Activated CD4-positive, alpha-beta T cell treated with anti-CD3 and anti-CD28 coated beads, Interleukin-2, amount 50 U/mL, for 4 hours (primary cell): Measurements from ENCODE around the gene HMGN4.

Source experiments
- DNase-seq, 2 experiments: peaks; one replicate each; pipeline ENCODE4 v3.0.0-alpha.2; 2020

The HMGN4 gene

DNA sequence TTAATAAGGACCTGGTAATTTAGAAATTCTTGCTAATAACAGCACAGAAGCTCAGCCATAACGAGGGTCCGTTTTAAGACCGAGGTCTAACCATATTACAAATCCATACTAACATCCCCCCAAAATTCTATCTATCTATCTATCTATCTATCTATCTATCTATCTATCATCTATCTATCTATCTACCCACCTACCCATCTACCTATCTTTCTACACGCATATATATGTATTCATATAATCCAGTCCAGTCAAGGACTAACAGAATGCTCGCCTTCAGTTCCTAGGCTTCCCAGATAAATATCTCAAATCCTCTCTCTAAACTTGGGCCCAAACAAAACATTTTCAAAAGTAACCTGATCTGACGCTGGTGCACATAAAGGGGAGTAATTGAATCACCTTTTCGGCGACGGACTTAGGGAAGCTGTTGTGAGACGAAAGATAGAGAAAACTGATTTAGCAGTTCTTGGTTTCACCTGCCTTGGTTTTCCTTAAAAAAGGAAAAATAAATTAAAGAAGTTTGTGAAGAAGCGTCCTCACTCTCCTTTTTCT is 14.5 kb downstream of the HMGN4 start:
- DNase-seq = no peak

GRCh38 chr6:26553264-26553634 is 15.1 kb downstream of the HMGN4 start:
- DNase-seq = peak; percentile 76 to 79

DNA sequence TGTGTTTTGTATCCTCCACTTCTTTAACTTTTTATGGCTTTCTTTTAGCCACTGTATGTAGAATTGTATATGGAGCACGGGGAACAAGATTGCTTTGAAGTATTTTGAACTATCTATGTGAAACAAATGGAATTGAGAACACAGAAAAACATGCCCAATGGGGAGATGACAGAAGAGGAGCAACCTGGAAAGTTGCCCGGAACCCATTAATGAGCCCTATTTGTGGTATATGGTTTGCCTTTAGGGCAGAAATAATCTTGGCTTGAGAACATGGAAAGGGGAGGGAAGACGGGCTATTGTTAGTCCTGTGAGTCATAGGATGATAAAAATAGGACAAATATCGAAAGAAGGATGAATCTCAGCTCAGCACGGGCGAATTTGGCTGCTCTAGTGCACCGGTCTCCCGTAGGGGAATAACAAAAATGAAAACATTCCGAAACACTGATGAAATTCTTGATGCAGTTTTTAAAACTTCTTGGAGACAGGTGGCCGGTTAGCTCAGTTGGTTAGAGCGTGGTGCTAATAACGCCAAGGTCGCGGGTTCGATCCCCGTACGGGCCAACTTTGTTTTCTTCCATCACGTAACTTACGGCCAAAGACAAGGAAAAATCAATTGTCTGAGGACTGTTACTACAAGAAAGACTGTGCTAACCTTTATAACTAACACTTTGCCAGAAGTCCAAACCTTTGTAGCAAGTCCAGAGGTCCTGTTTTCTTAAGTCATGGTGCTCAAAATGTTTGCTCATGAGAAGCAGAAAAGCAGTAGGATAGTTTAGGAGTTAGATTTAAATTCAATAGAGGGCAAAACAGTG is 15.7 kb downstream of the HMGN4 start:
- peak; percentile 78 for DNase-seq

- DNase-seq = no peak
Observed at GRCh38 chr6:26554447-26554696, 16.2 kb downstream of the HMGN4 start.

GRCh38 chr6:26554697-26555504 is 16.7 kb downstream of the HMGN4 start:
- peak; percentile 61 to 63 for DNase-seq

DNA sequence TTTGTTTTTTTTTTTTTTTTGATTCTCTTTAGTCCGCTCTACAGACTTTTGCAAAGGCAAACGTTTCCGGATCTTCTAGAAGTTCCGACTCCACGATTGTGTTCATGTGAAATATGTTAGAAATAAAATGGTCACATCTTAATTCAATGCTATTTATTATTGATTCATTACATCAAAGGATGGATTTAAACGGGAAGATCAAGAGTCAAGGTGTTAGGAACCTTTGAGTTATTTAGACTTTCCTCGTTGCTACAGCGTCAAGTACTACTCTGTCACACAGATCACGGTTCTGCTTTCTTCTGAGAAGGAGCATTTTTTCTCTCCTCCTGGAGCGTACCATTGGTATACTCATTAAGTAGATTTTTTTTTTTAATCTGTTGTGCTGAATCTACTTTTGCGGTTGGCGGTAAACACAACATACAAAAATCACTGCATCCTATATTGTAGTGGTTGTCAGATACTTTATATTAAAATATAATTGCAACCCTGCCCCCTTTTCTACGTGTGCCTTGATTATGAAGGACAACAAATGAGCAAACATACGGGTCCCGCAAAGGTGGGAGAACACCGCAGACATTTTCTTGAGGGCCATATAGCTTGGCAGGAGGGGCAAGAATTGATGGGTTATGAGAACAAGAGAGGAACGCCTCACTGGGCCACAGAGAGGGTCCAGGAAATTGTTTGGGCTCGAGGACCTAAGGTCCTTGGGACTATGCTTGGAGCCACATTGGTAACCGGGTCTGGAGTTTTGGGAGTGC is 17.5 kb downstream of the HMGN4 start:
- no peak for DNase-seq

DNA sequence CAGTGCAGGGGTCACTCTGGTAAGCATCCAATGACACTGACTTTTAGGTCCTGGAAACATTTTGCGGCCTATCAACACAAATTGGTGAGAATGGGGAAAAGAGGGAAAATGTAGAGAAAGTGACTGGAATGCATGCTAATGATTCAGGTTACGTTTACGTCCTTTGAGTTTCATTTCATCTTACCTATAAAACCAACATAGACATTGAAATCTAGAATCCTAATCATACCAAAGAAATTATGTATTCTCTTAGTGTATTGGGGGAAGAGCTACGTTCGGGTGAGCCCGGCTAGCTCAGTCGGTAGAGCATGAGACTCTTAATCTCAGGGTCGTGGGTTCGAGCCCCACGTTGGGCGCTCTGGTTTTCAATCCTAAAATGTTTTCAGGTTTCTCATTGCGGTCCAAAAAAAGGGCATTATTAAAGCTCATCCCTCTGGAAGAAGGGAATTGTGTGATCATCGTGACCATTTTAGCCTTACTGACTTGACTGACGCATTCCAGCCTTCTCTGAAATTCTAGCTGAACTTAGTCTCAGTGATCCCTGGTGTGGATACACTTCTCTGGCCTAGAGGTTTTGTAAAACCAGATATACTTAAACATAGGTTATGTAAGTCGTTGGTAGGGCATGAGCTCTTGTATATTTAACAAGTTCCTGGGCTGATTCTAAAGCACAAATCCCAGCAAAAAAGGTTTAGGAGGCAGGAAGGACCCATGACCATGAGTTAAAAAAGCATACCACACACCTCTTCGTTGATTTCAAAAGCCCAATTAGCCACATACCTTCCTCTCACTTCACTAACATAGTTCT is 18.3 kb downstream of the HMGN4 start:
- DNase-seq = peak in 1 of 2 experiments; percentile 24

GRCh38 chr6:26561533-26562466 is 23.6 kb downstream of the HMGN4 start:
- DNase-seq = no peak

DNA sequence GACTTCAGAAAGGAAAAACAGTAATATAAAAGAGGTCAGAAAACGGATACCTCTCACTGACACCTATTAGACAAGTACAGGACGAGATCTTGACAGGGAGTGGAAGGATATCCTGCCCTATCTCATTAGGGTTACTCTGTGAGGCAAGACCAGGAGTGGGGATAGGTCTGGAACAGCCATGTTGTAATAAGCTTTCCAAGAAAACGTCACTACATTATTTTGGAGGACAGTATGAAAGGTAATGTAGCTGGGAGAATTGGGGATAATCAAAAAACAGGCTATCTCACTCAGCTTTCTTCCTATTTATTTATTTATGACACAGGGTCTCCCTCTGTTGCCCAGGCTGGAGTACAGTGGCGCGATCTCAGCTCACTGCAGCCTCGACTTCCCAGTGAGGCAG is 25.3 kb downstream of the HMGN4 start:
- no peak for DNase-seq

GRCh38 chr6:26568601-26569432 is 30.7 kb downstream of the HMGN4 start:
- DNase-seq = peak; percentile 97 to 99

GRCh38 chr6:26569433-26569764 is 31.2 kb downstream of the HMGN4 start:
- DNase-seq = no peak

DNA sequence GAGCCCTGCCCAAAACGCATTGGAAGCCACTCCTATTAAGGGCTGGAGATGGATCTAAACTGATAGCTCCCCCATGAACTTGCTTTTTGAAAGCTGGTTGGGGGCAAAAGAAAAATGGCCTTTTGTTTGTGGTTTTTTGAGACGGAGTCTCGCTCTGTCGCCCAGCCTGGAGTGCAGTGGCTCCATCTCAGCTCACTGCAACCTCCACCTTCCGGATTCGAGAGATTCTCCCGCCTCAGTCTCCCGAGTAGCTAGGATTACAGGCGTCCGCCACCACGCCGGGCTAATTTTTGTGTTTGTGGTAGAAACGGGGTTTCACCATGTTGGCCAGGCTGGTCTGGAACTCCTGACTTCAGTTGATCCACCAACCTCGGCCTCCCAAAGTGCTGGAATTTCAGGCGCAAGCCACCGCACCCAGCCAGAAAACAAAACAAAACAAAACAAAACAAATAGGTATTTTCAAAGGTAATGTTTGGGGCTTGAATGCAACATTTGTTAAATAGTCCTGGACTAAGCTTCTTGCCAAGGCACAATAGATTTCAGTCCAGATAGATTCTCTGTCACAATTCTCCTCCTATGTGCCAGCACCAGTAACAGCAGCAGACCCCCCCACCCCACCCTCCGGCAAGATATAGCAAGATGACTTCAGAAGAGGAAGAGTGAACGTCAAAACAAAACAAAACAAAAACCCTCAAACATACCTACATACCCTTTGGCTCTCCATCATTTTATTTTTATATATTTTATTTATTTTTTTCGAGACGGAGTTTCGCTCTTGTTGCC is 32.1 kb downstream of the HMGN4 start:
- DNase-seq = no peak

DNA sequence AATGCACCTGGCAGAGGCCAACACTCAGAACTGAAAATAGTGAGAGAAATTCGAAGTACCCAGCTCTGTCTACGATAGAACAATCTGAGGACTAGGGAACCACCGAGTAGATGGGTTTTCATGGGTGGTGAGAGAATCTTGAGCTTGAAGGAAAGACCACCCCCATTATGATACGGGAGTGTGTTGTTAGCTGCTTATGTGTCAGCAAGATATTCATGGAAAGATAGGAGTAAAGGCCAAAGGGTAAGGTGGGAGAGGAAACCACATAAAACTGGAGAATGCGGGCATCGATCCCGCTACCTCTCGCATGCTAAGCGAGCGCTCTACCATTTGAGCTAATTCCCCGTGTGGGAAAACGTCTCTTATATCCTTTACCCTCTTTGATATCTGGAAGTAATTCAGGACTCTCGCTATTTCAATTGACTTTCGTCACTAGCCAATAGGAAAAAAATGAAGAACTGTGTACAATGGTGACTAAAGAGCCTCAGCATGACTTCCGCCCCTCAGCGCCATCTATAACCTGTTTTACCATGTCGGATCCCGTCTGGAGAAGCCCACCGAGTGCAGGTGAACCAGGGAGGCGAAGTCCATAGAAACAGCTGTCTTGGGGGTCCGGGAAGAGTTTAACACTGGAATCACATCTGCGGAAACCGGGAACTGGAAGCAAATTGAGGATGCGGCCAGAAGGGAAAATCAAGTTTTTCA is 33.6 kb downstream of the HMGN4 start:
- no peak for DNase-seq

- no peak for DNase-seq
Observed at GRCh38 chr6:26575494-26575939, 37.4 kb downstream of the HMGN4 start.

DNA sequence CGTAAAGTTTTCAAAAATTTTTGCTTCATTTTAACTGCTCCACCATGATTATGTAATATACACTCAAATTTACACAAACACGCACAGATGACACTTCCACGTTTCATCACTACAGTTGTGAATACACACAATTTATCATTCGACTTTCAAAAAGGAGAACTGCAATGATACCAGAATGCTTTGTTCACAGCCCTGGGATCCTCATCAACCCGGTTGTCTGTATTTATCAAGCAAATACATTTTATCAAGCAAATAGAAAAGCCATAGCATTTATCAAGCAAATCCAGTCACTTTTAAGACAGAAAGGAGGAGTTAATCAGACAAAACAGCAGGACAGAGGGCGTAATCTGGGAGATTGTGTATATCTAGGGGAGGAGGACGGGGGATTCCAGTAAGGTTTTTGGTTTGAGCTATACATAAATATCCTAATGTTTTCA is 38.3 kb downstream of the HMGN4 start:
- DNase-seq = no peak

- peak; percentile 61 to 65 for DNase-seq
Observed at GRCh38 chr6:26576929-26577719, 39.0 kb downstream of the HMGN4 start.

DNA sequence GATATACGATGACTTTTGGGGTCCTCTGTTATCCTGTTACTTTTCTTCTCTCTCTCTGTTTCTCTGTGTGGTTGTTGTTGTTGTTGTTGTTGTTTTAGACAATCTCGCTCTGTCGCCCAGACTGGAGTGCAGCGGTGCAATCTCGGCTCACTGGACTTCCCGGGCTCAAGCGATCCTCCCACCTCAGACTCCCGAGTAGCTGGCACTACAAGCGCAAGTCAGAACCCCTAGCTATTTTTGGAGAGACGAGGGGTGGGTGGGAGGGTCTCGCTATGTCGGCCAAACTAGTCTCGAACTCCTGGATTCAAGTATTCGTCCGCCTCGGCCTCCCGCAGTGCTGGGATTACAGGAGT is 39.5 kb downstream of the HMGN4 start:
- no peak for DNase-seq

- no peak for DNase-seq
Observed at GRCh38 chr6:26578279-26578678, 40.1 kb downstream of the HMGN4 start.
